Epidermal melanocyte (primary cell): ENCODE measurements around the gene ZNF700.
"Not testable (repeated sequence)": the region's sequence is repeated elsewhere in the genome, so short reads cannot be mapped to it uniquely, and the experiment has no call there.

Experiments
- DNase-seq: peaks from one replicate; pipeline ENCODE4 v3.0.0; 2011; ENCODE audit warnings: low spot score; ENCODE audit not compliant: insufficient read length

The ZNF700 gene

DNA sequence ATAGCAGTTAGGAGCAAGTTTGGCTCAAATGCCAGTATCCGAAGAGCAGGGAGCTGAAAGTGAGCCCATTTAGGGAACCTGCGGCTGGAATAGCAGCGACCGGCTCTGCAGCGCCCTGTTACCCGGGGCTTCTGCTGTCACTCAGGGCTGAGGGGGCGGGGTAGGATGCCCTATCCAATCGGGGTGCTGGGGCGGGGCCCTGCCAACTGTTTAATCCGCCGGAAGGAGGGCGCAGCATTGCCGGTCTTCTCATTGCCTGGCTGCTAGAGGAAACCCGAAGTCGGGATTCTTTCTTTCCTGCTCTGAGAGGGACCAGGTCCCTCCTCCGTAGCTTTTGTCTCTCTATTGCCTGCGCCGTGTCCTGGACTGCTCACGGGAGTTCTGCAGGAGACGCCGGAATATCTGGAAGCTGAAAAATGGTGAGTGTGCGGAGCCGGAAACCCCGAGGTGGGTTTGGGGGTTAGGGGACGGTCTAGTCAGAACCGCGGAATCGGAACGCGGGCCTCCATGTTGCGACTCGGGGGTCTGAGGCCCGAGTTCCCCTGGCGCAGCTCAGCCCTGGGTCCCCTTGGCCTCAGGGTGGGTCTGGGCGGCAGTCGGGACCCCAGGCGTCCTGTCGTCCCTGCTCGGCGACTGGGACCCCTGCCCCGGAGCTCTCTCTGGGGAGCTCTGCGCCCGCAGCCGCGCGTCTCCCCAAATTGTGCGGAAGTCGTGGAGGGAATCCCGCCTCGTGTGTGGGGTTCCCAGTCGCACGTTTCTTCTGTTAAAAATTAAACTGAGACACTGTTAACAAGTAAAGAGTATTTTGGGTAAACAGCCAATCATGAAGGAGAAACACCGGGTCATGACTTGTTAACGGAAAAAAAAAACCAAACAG is 62.7 kb downstream of the ZNF700 start:
- peak; percentile 96 for DNase-seq

DNA sequence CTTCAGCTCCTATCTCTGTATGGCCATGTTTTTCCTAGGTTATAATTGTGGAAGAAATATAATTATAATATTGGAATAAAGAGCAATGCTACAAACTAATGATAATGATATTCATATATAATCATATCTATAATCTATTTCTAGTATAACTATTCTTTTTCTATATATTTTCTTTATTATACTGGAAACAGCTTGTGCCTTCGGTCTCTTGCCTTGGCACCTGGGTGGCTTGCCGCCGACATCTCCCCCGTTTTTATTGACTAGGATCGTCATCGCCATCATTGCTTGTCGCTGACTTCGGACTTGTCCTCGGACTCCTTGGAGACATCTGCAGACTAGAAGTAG is 64.2 kb downstream of the ZNF700 start:
- no peak for DNase-seq

DNA sequence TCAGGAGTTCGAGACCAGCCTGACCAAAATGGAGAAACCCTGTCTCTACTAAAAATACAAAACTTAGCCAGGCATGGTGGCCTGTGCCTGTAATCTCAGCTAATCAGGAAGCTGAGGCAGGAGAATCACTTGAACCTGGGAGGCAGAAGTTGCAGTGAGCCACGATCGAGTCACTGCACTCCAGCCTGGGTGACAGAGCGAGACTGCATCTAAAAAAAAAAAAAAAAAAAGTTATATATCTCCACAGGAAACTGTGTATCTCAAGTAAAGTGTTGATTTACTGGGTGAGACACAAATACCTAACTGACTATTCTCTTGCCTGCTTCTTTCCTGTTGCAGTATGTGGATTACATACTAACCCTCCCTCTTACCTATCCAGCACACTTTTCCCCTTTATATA is 67.0 kb downstream of the ZNF700 start:
- not testable (repeated sequence) for DNase-seq

DNA sequence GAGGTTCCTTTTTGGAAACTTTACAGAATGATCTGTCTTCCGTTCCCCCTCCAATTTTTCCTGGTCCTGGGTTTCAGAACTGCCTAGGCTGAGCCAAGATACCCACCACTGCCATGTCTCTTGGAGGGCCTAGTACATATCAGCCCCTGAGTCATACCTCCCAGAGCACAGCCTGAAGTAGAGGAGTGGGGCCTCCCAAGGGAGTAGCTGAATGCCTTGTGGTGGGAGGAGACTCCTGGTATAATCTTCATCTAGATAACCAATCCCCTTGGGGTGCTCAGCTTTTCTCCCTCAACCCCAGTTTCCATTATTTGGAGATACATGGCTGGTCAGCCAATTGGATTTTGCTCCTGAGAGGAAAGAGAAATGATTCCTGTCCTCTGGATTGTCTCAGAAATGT is 70.3 kb downstream of the ZNF700 start:
- no peak for DNase-seq
